NOMO-1 (cell line): ENCODE data around the gene KPRP.
A peak's percentile ranks its signal among the peaks of the same experiment; 100 is the strongest.

Experiments used
- DNase-seq, 2 experiments: peaks; one replicate each; lab custom pipeline; 2025; ENCODE audit not compliant: unreplicated experiment in 2 of 2; lab: John Stamatoyannopoulos, UW

The KPRP gene, protein sequence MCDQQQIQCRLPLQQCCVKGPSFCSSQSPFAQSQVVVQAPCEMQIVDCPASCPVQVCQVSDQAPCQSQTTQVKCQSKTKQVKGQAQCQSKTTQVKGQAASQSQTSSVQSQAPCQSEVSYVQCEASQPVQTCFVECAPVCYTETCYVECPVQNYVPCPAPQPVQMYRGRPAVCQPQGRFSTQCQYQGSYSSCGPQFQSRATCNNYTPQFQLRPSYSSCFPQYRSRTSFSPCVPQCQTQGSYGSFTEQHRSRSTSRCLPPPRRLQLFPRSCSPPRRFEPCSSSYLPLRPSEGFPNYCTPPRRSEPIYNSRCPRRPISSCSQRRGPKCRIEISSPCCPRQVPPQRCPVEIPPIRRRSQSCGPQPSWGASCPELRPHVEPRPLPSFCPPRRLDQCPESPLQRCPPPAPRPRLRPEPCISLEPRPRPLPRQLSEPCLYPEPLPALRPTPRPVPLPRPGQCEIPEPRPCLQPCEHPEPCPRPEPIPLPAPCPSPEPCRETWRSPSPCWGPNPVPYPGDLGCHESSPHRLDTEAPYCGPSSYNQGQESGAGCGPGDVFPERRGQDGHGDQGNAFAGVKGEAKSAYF

DNA sequence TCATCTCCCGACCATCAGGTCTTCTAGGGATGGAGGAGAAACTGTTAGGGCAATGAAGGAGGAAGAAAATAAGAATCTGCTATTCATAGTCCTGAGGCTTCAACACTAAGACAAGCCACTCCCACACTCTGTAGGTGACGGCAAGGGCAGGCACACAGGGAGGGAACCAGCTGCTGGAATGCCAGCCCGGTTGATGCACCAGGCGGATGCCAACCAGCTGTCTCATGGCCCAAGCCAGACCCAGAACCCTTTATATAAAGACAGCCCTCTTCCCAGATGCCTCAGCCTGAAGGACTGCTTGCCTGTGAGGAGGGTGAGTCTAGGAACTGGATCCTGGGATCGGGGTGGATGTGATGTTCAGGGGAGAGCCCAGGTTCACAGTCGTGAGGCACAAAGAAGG is at the start of gene KPRP:
Gene KPRP, plus strand, starts transcription at position 279 of the 400 bp plus-strand sequence. CDS start 1,564 bp downstream, outside the sequence.
- DNase-seq, result no peak

DNA sequence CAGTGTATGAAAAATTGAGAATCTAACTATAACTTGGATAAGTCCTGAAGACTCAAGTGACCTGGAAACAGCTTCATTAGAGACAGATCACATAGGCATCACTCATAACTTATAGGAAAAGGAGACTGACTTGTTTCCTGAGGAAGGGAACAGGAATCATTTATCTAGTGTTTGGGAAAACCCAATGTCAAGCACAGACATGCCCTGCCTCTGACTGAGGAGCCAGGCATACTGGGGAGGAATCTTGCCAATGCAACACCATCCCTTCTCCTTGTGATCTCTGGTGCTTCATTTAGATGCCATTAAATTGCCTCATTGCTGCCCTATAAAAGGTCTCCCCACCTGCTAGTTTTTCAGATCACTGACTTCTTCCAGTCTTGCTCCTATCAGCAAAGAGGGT is 39.6 kb upstream of the KPRP start:
- no peak for DNase-seq

DNA sequence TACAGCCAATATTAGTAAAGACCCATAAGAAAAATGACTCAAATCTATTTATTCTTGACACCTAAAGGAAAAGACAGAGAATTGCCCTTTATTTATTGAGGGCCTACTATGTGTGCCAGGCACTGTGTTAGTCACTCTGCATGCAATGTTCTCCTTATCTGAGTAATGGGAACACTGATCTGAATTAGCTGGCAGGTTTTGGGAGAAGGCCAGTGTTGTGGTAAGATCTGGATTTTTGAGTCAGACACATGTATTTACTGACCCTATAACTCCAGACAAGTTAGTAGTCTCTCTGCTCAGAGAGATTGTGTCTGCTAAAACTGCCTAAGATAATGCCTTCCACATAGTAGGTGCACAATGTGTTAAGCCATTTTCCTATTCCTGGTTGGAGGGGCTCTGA is 32.6 kb upstream of the KPRP start:
- DNase-seq, result no peak

DNA sequence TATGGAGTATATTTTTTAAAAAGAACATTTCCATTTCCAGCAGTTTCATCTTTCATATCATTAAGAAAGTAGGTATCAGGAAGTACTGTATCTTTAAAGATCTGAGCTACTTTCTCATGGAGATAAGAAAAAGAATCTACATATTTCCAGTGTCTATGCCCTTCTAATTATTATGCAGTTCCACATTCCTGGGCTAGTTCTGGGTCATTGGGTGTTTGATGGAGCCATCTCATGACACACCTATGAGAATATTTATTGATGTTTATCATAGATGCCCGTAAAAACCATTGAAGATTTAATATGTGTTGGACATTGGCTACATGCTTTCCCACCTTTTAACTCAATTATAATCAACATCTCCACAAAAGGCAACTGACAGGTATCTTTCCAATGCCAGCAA is 28.8 kb upstream of the KPRP start:
- no peak for DNase-seq

DNA sequence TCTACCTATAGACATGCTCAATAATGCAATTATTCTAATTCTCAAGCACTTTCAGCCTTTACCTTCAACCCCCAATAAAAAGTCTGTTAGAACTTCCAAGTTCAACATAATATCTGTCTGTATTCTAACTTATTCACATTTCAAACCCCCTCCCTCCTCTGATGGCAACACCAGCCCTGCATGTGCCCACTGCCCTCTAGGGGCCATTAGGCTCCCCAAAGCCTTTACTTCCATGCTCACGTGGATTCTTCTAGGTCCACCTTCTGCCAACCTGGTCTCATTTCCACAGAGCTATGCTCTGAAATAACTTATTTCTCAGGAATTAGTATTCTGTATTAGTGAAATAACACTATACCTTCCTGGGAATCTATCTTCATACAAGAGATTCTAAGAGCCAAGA is 22.2 kb upstream of the KPRP start:
- no peak for DNase-seq

DNA sequence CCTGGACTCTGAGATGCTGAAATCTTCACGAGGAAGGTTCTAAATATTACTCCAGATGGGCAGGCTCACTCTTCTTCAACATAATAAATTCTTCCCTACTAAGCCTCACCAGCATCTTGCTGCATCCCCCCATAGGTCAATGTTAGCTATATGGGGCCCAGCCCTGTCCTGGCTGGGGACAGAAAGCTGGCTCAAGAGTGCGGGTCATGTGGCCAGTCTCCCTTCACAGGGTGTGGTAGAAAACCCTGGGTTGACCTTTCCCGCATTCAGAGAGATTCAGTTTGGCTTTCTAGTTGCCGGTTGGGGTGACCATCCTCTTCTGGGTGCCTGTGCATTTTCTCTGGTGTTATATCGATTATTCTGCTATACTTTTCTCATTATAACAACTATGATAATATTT is 19.8 kb upstream of the KPRP start:
- DNase-seq, result no peak

DNA sequence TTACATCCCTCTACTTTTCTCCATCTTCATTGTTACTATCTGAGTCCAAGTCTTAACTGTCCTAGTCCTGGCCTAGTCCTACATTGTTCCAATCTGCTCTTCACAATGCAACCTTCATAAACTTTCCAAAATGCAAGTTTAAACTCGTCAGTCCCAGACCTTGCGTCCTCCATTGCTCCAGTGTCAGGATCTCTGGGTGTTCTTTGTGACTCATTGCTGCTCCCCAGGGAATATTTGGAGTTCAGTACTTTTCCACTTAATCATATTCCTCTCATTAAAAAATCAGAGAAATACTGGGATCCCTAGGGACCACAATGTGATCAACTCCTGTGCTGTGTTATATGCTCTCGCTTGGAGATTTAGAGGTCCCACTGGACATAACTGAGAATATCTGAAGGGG is 18.0 kb upstream of the KPRP start:
- DNase-seq, result no peak

DNA sequence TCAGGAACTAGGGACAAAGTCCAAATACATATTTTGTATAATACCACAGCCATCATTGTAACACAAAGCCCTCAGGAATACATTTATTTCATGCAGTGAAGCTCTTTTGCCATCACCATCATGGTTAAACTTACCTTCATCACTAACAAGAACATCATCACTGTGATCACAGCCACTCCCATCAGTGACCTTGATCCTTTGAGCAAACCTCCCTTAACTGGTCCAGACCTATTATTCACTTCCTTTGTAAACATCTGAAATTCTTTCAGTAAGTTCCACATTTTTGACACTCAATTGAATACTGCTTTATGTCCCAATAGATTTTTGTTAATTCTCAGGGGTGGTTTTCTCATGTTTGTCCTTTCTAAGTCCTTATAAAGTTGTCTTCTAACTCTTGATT is 16.2 kb upstream of the KPRP start:
- DNase-seq, result no peak

DNA sequence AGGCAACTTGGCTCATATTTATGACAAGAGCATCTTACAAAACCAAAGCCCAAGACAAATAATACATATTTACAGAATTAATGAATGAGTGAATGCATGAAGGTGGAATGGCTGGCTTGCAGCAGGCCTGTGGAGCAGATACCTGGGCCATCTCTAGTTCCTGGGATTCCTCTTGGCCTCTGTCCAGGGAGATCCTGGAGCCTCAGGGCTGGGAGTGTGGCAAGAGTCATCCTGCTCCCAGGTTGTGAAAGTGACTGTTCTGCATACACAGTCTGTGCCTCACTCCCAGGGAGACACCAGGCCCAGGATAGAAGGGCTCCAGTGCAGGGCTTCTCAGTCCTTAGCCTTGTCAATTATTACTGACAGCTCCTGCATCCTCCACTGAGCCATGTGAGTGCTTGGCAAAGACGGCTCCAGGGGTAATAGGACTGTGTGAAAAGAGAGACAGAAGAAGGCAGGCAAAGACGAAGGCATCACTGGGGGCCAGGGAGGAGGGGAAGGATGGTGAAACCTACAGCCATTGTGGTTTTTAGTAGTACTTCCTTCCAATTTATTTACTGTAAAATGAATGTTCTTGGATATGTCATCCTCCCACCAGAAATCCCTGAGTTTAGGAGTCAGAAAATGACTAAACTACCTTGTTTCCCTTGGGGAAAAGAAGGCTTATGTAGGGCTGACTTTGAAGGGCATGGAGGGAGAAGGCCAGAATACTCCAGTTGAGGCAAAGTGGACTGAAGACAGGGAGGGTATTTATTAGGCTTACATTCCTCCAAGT is 14.3 kb upstream of the KPRP start:
- no peak for DNase-seq

DNA sequence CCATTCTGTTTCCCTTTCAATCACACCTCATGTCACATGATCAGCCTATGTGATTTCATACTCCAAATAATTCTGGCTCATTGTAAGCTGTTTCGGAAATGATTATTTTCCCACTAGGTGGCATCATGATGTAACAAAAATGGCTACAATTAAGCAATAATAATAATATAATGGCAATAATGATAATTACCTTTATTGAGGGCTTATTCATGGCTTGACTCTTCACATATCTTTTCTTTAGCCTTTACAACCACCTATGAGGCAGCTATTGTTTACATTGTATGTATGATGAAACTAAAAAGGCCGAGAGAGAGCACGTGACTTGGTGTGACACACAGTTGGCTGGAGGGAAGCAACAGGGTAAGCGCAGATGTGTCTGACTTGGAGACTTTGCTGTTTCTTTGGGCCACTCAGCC is 12.5 kb upstream of the KPRP start:
- DNase-seq, result peak in 1 of 2 experiments; percentile 22

DNA sequence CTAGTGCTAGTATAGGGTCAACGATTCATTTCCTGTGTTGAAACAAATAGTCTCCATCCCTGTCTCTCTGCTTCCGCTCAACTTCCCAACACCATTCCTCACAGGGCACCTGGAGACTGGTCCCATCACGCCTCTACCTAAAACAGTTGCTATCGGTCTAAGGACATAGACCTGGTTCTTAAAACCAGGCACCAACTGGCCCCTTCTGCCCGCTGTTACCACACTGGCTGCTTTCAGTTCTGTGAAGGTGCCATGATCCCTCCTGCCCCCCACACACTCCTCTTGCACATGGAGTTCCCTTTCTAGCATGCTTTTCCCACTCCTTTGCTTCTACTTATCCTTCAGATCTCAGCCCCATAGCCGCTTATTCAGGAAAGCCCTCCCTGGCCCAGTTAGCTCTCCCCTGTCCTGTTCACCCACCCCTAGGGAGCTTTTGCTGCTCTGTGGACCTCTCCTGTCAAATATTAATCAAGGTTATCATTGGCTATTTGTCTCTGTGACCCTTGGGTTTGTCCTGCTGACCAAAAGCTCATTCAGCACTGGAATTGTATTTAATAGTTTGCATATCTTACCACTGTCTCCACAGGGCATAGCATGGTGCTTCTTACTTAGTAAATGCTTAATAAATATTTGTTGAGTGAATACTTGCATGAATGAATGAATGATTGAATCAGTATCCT is 11.9 kb upstream of the KPRP start:
- DNase-seq, result no peak

DNA sequence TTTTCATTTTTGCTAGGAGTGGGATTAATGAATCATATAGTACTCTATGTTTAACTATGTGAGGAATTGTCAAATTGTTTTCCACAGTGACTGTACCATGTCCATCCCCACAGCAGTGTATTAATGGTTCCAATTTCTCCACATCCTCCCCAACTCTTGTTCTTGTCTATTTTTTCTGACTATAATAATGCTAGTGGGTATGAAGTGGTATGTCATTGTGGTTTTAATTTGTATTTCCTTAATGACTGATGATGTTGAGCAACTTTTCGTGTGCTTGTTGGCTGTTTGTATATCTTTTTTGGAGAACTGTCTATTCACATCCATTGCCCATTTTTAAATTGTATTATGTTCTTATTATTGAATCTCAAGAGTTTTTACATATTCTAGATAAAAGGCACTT is 10.0 kb upstream of the KPRP start:
- no peak for DNase-seq

DNA sequence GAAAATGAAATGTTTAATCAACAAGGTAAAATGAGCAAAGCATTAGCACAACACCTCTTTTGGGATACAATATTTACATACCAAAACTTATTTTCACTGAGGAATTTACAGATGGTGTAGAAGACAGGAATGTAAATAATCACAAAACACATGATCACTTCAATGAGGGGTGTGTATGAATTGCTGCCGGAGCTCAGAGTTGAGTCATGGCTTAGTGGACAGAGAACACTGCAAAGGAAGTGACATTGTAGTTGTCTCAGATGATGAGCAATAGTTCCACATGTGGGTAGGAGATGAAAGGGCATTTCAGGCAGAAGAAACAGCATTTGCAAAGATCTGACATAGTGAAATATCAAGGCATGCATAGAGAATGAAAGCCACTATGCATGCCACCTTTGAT is 5.6 kb upstream of the KPRP start:
- no peak for DNase-seq

DNA sequence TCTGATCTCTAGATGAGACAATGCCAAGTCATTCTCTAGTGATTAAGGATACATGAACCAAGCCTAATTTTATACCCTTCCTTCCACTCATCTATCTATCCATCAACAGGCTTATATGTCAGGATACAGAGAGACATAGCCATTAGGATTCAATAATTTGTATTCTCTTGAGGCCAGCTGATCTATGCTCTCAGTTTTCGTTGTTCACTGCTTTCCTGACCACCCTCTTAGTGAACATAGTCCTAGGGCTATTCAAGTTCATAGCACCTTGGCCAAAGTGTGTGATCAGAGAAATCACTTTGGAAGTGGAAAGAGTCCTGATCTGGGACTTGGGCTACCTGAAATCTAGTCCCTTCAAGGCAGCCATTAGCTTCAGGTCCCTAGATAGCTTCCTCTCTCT is 4.2 kb upstream of the KPRP start:
- DNase-seq, result no peak

DNA sequence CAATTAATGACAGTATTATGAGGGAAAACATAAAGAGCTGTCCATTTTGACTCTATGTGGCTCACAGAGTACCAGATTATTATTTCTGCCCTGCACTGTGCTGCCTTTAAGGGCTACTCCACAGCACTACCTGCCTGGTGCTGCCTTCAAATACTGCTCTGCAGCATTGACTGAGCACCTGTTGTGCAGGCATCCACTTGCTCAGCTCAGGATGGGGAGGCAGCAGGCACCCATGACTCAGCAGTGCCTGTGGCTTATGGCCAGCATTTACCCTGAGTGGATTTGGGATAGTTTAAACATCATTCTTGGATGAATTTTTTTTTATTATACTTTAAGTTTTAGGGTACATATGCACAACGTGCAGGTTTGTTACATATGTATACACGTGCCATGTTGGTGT is 953 bp upstream of the KPRP start:
- no peak for DNase-seq

DNA sequence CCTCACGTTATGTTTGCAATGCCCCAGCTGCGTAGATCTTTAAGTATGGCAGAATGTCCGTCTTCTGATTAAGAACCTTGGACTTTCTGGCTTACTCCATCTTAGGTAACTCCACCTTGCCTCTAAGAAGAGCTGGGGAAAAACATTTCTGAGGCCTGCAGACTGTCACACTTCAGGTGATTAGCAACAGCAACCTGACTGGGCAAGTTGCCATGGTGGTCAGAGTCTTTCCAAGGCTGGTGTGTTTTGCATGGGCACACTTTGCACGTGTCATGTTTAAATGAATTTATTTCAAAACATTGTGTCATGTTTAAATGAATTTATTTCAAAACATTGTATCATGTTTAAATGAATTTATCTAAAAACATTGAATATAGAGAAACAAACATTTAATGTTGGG is 811 bp downstream of the KPRP start:
- DNase-seq, result no peak

DNA sequence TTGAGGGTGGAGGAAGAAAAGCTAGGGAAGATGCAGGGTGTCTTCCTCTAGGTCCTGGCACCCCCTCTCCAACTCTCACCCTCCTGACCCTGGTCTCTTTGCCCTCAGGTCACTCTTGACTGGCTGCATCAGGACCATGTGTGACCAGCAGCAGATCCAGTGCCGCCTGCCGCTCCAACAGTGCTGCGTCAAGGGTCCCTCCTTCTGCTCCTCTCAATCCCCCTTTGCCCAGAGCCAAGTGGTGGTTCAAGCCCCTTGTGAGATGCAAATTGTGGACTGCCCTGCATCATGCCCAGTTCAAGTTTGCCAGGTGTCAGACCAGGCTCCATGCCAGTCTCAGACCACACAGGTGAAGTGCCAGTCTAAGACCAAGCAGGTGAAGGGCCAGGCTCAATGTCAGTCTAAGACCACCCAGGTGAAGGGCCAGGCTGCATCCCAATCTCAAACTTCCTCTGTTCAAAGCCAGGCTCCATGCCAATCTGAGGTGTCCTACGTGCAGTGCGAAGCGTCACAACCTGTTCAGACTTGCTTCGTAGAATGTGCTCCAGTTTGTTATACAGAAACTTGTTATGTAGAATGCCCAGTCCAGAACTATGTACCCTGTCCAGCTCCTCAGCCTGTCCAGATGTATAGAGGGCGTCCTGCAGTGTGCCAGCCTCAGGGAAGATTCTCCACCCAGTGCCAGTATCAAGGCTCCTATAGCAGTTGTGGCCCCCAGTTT is 1.8 kb downstream of the KPRP start:
- DNase-seq, result no peak

DNA sequence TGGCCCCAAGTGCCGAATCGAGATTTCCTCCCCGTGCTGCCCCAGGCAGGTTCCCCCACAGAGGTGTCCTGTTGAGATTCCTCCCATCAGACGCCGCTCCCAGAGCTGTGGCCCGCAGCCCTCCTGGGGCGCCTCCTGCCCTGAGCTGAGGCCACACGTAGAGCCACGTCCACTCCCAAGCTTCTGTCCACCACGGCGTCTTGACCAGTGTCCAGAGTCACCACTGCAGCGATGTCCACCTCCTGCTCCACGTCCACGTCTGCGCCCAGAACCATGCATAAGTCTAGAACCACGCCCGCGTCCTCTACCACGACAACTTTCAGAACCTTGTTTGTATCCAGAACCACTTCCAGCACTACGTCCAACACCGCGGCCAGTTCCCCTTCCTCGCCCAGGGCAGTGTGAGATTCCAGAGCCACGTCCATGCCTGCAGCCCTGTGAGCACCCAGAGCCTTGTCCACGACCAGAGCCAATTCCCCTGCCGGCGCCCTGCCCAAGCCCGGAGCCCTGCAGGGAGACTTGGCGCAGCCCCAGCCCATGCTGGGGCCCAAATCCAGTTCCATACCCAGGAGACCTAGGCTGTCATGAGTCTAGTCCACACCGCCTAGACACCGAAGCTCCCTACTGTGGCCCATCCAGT is 2.8 kb downstream of the KPRP start:
- no peak for DNase-seq

DNA sequence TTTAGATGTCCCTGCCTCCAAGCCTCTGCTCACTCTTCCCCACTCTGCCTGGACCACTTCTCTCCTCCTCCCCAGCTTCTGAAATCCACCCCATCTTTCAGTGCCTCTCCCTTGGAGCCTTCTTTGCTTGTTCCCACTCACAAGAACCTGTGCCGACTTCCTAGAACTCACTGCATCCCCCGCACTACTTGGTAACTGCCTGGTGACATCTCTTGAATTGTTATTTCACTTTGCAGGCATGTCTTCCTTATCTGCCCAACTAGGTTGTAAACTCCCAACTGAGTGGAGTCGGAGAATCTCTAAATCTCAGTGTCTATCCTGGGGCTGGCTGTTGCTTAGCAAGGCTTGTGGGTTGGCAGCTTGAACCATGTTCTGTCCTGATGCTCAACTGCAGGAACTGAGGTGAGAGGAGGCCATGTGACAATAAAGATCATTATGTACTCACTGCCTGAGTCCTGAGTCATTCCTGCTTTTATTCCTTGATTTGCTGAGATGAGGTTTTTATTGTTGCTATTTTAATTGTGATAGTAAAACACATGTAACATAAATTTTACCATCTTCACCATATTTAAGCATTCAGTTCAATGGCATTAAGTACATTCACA is 3.9 kb downstream of the KPRP start:
- DNase-seq, result no peak
